ENCODE results near the gene AP2S1.
"Not testable (repeated sequence)": the region's sequence is repeated elsewhere in the genome, so short reads cannot be mapped to it uniquely, and the experiment has no call there.

AP2S1 gene

GRCh38 chr19:46812977-46813838, 37.4 kb downstream of the AP2S1 start:
- DNase-seq (ENCODE audit: insufficient read length, low spot score) (no peak), FAIRE-seq (no peak)

GRCh38 chr19:46809534-46810272, 40.9 kb downstream of the AP2S1 start:
- DNase-seq (ENCODE audit: insufficient read length, low spot score) (no peak), FAIRE-seq (no peak)

GRCh38 chr19:46806656-46807055, 44.0 kb downstream of the AP2S1 start:
- FAIRE-seq (no peak), DNase-seq (ENCODE audit: insufficient read length, low spot score) (no peak)

- FAIRE-seq; DNase-seq (ENCODE audit: insufficient read length, low spot score): not testable (repeated sequence)
Observed at GRCh38 chr19:46804432-46804831, 46.2 kb downstream of the AP2S1 start.

- no peak for FAIRE-seq
Observed at GRCh38 chr19:46803555-46803954, 47.1 kb downstream of the AP2S1 start.

GRCh38 chr19:46802152-46802551, 48.5 kb downstream of the AP2S1 start:
- no peak for DNase-seq (ENCODE audit: insufficient read length, low spot score)
- FAIRE-seq = no peak

More at GRCh38 chr19:46803555-46803954, 47.1 kb downstream of the AP2S1 start:
- no peak for DNase-seq (ENCODE audit: insufficient read length, low spot score)

GRCh38 chr19:46798713-46799112, 51.9 kb downstream of the AP2S1 start:
- FAIRE-seq (no peak), DNase-seq (ENCODE audit: insufficient read length, low spot score) (no peak)

- DNase-seq (ENCODE audit: insufficient read length, low spot score) = no peak
- FAIRE-seq = no peak
Observed at GRCh38 chr19:46797881-46798280, 52.8 kb downstream of the AP2S1 start.

GRCh38 chr19:46791944-46792343, 58.7 kb downstream of the AP2S1 start:
- FAIRE-seq (no peak), DNase-seq (ENCODE audit: insufficient read length, low spot score) (no peak)

- FAIRE-seq (no peak), DNase-seq (ENCODE audit: insufficient read length, low spot score) (no peak)
Observed at GRCh38 chr19:46789371-46789770, 61.3 kb downstream of the AP2S1 start.

GRCh38 chr19:46788968-46789338, 61.7 kb downstream of the AP2S1 start:
- DNase-seq (ENCODE audit: insufficient read length, low spot score) (no peak), FAIRE-seq (no peak)

GRCh38 chr19:46788262-46788967, 62.2 kb downstream of the AP2S1 start, which contains the start of gene SLC1A5:
TSS of gene SLC1A5 (minus strand) at chr19:46788594. CDS start at chr19:46787965, 629 bp downstream.
- DNase-seq (ENCODE audit: insufficient read length, low spot score) (peak; percentile 97), FAIRE-seq (no peak)

Data from HTR-8/SVneo (cell line).